ENCODE measurements around the gene TIE1. TPM values are rescaled to one million over a fixed set of nuclear protein-coding genes. Genes with fewer than 3 reads are reported as not detected.

The TIE1 gene
- total and polyA plus RNA-seq, 7 donors = 8.2 to 29.7 (median 10.9) TPM

DNA sequence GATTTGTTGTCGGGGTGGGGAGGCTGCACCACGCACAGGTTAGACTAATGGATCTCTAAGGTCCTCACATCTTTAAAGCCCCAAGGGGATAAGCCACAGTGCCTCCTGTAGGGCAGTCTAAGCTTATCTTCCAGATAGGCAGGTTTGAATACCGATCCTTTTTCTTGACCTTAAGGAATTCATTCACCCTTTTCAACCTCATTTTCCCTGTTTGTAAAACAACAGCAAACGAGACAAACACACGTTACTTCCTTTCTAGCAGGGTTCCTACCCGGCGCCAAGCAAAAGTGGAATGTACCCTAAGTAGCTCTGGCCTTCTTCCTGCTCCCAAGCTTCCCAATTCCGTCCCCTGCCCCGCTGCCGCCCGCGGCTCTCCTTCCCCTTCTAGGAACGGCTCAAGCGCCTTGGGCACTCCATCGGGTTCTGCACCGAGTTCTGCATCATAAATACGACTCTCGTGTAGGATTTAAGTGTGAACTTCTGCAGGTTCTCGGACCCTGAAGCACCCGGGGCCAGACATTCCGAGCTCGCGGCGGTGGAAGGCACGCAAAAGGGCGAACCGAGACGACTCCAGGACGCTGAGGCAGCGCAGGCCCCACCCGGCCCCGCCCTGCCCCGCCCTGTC, 57.5 kb downstream of the TIE1 start:
- 1% methylated on average over 32 to 33 of the region's 33 CpGs for WGBS, 3 donors
- Histone ChIP-seq H3K9me3 (no peaks in the 10 kb centered on the region), H3K36me3 (ENCODE audit: insufficient read depth in 1 of 2, low read depth in 1 of 2) (peaks cover 0 to 29% of the 10 kb centered on the region in 2 donors), H3K27ac (peak overlapping the region; percentile 80), H3K4me1 (peaks cover 11% of the 10 kb centered on the region), H3K27me3 (ENCODE audit: insufficient read depth in 3 of 3, low read length in 2 of 3) (no peaks in the 10 kb centered on the region), H3K4me3 (peak overlapping the region; percentile 75)
- DNase-seq (no peak), ATAC-seq (peak; percentile 22 to 58 (median 38))
- intact Hi-C loops (cut with DNase I) = no loop called here
- TF ChIP-seq CTCF (IDR thresholded peaks at IDR 0.05) = peak; percentile 23

- 2 to 3% (median 2%) methylated on average over 54 to 59 of the region's 59 CpGs for WGBS, 3 donors
- no peaks in the 10 kb centered on the region for H3K9me3 ChIP-seq
- ATAC-seq = peak; percentile 98 to 100 (median 99)
- no peak for TF ChIP-seq CTCF (IDR thresholded peaks at IDR 0.05)
- H3K27me3 ChIP-seq (ENCODE audit: insufficient read depth in 3 of 3, low read length in 2 of 3) = no peaks in the 10 kb centered on the region
- peak; percentile 99 for DNase-seq
- H3K27ac ChIP-seq = peak within 1 kb of the TSS; percentile 80
- H3K4me1 ChIP-seq = peaks cover 11% of the 10 kb centered on the region
- H3K4me3 ChIP-seq = peak within 1 kb of the TSS; percentile 75
- intact Hi-C loops (cut with DNase I) = no loop called here
- peaks cover under 1 to 36% of the 10 kb centered on the region in 2 donors for H3K36me3 ChIP-seq (ENCODE audit: insufficient read depth in 1 of 2, low read depth in 1 of 2)
Observed at GRCh38 chr1:43358746-43359693, 58.2 kb downstream of the TIE1 start, which contains the start of gene CDC20. TSS of gene CDC20 (plus strand) at chr1:43358981. CDS start at chr1:43359216, 235 bp downstream.

DNA sequence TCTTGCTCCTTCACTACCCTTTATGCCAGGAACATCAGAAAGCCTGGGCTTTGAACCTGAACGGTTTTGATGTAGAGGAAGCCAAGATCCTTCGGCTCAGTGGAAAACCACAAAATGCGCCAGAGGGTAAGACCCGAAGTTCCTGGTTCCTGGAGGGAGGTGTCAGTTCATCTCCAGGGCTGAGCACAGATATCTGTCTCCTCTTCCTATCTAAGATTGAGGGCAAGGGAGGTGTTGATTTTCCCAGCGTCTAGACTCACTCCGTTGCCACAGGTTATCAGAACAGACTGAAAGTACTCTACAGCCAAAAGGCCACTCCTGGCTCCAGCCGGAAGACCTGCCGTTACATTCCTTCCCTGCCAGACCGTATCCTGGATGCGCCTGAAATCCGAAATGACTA, 58.9 kb downstream of the TIE1 start:
- Histone ChIP-seq H3K9me3 (no peaks in the 10 kb centered on the region), H3K4me1 (peaks cover 11% of the 10 kb centered on the region), H3K27ac (no peak overlapping the region), H3K4me3 (no peak overlapping the region), H3K36me3 (ENCODE audit: insufficient read depth in 1 of 2, low read depth in 1 of 2) (peaks cover 4 to 43% of the 10 kb centered on the region in 2 donors), H3K27me3 (ENCODE audit: insufficient read depth in 3 of 3, low read length in 2 of 3) (no peaks in the 10 kb centered on the region)
- 39 to 49% (median 40%) methylated on average over 11 of the region's 11 CpGs for WGBS, 3 donors
- no peak for ATAC-seq
- no peak for DNase-seq
- TF ChIP-seq CTCF (IDR thresholded peaks at IDR 0.05) = no peak
- intact Hi-C loops (cut with DNase I) = no loop called here

DNA sequence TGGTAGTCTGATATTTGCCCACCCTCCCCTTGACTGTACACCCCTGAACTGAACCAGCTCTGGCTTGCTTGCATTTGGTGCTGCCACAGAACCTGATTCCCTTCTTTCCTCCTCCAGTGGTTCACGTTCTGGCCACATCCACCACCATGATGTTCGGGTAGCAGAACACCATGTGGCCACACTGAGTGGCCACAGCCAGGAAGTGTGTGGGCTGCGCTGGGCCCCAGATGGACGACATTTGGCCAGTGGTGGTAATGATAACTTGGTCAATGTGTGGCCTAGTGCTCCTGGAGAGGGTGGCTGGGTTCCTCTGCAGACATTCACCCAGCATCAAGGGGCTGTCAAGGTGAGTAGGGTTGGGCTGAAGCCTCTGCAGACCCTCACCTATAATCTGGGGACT, 59.8 kb downstream of the TIE1 start:
- Histone ChIP-seq H3K9me3 (no peaks in the 10 kb centered on the region), H3K27ac (no peak overlapping the region), H3K36me3 (ENCODE audit: insufficient read depth in 1 of 2, low read depth in 1 of 2) (peaks cover 4 to 52% of the 10 kb centered on the region in 2 donors), H3K27me3 (ENCODE audit: insufficient read depth in 3 of 3, low read length in 2 of 3) (no peaks in the 10 kb centered on the region), H3K4me1 (peaks cover 11% of the 10 kb centered on the region), H3K4me3 (no peak overlapping the region)
- DNase-seq (no peak), ATAC-seq (no peak)
- intact Hi-C loops (cut with DNase I) = no loop called here
- WGBS, 3 donors = 61 to 71% (median 71%) methylated on average over 3 to 4 of the region's 4 CpGs
- TF ChIP-seq CTCF (IDR thresholded peaks at IDR 0.05) = no peak

Measured in psoas muscle (tissue), 8 donors.